ENCODE results near the gene RGS2.

- TF ChIP-seq CTCF (IDR thresholded peaks at IDR 0.05) (no peak), TCF7L2 (IDR thresholded peaks at IDR 0.05; ENCODE audit: low read depth, low read length) (no peak)
Observed at GRCh38 chr1:192852001-192852947, 43.4 kb downstream of the RGS2 start.
